Measurements from ENCODE around the gene NUP98.
"Not testable (repeated sequence)": the region's sequence is repeated elsewhere in the genome, so short reads cannot be mapped to it uniquely, and the experiment has no call there.

The NUP98 gene

DNA sequence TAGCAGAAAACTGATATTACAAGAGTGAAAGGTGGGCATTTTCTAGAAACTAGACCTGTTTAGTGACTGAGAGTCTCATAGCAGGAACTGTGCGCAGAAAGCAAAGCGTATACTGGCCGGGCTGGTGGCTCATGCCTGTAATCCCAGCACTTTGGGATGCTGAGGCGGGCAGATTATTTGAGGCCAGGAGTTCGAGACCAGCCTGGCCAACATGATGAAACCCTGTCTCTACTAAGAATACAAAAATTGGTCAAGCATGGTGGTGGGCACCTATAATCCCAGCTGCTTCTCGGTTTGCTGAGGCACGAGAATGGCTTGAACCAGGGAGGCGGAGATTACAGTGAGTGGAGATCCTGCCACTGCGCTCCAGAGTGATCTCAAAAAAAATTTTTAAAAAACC is 1.8 kb upstream of the NUP98 start:
- no peak for DNase-seq (ENCODE audit: low spot score)

DNA sequence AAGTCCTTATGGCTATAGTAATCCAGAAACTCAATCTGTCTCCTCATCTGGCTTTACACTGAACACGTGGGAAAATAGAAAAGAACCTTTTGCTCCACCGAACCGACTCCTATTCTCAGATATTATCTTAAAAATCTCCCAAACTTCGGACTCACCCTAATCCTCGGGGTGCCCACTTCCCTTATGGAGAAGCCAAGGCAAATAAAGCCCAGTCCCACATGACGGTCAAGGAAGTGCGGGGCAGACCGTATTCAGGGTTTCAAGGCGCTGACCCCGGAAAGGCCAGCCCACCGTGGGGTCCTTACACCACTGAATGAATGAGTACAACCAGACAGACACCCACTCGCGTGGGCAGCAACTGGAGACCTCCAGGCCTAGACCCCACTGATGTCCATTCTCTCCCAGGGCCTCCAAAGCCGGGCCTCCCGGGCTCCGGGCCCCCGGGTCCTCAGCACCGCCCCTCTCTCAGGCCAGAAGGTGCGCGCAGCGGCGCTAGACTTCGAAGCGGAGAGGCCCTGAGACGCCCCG is 489 bp downstream of the NUP98 start:
- DNase-seq (ENCODE audit: low spot score): peak; percentile 36

DNA sequence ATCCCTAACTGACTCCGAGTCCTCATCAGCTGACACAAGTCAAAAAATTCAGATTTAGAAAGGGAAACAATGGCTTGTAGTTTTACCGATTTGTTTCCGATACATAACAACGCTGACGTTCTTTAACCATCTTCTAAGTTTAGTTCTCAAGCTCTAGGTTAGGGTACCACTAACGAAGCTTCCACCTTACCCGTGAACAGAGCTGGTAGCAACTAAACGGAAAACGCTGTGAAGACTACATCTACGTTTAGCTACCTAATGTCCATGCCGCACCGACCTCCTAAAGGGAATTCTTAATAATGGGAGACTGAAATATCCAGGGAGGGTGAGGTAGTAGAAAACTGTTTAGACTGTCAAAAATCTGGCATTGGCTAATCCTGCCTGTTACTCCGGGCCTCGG is 1.0 kb downstream of the NUP98 start:
- DNase-seq (ENCODE audit: low spot score): no peak

DNA sequence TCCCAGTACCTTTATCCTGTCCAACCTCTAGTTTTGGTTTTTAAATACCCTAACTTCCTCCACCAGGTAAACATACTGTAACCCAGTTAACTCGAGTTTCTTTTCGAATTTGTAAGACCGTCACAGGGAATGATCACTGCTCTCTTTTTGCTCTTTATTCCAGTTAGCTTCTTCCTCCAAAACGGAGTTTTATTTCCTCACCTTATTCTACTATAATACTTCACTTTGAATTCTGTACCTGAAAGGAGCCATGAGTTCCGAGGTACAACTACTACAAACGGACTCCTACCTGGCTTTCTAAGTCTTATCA is 1.4 kb downstream of the NUP98 start:
- DNase-seq (ENCODE audit: low spot score): no peak

DNA sequence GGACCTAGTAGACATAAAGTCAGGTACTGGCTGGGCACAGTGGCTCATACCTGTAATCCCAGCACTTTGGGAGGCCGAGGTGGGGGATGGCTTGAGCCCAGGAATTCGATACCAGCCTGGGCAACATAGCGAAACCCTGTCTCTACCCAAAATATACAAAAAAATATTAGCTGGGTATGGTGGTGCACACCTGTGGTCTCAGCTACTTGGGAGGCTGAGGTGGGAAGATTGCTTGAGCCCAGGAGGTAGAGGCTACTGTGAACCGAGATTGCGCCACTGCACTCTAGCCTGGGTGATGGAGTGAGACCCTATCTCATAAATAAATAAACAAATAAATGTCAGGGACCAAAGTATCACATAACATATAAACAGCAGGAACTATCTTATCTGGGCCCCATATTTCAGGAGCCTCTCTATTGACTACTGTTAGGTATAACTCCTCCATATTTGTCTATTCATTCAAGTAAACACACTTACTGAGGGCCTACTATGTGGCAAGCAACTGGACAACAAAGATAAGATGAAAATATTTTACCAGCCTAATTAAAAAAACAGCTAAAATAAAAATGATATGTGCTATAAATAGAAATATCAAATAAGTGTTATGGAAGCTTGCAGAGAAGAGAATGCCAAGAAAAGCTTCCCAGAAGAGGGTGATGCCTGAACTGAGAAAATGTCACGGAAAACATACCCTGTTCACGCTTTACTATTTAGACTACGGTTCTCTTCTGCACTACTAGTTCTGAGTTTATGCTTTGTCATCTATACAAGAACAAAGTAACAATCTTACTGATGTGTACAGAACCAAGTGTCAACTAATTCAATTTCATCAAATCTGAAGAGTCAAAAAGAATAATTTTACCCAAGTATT is 2.0 kb downstream of the NUP98 start:
- DNase-seq (ENCODE audit: low spot score): no peak

DNA sequence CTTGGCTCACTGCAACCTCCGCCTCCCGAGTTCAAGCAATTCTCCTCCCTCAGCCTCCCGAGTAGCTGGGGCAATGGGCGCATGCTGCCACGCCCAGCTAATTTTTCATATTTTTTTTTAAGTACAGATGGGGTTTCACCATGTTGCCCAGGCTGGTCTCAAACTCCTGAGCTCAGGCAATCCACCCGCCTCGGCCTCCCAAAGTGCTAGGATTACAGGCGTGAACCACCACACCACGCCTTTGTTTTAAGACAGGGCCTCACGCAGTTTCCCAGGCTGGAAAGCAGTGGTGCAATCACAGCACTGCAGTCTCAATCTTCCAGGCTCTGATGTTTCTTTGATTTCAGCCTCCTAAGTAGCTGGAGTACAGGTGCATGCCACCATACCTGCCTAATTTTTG is 3.0 kb downstream of the NUP98 start:
- not testable (repeated sequence) for DNase-seq (ENCODE audit: low spot score)

DNA sequence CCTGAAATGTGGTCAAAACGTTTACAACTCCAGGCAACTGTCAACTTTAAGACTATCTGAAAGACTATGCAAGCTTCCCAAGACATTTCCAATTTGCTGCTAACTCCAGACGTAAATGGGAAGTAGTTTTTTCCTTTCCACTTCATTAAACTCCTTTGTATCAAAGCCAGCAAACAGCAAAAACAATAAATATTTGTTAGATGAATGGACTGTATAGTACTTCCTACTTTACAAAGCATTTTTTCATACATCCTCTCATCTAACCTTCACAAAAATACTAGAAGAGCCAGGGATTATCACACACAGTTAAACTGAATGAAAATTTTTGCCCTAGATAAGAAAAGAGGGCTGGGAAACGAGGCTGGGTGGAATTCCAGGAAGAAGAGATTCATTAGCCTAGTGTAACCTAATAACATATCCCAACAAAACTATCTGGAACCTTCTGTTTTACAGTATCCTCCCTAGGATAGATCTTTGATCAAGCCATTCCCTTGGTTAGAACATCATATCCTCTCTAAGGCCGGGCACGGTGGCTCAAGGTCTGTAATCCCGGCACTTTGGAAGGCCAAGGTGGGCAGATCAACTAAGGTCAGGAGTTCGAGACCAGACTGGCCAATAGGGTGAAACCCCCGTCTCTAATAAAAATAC is 10.4 kb downstream of the NUP98 start:
- peak; percentile 57 for DNase-seq (ENCODE audit: low spot score)

DNA sequence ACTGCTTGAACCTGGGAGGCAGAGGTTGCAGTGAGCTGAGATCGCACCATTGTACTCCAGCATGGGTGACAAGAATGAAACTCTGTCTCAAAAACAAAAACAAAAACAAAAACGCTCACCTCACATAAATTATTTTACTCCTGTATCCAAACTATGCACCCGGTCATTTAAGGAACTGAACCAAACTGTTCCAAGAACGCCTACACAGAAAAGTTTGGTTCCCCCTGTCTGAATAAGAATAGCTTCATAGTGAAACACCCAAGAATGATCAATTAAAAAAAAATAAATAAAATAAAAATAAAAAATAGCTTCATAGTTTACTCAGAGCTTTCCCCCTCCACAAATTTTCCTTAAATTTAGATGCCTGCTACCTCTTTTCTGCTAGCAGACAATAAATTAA is 13.7 kb downstream of the NUP98 start:
- no peak for DNase-seq (ENCODE audit: low spot score)

DNA sequence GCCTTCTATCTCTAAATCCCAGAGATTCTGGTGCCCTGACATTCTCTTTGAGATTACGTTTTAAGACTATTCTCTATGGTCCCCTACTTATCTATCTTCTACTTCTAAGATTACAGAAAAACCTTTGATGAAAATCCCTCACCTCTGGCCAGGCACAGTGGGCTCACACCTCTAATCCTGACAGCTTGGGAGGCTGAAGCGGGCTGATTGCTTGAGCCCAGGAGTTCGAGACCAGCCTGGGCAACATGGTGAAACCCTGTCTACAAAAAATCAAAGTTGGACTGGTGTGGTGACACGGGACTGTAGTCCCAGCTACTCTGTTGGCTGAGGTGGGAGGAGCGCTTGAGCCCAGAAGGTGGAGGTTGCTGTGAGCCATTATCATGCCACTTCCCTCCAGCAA is 14.4 kb downstream of the NUP98 start:
- DNase-seq (ENCODE audit: low spot score): no peak

DNA sequence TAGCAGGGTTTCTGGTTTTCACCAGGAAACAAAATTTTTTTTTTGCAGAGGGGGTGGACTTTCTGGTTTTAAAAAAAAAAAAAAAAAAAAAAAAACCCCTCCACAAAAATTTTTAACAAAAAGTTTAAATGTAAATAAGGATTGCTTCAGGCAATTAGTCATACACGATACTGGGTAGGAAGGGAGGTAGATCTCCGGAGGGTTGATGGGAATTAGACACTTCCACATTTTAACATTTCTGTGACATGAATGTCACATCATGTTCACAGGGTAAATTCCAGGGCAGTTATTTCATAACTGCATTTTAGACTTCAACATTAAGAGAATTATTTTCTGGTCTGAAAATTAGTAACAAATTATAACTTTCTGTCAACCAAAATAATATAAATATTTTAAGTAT is 15.9 kb downstream of the NUP98 start:
- DNase-seq (ENCODE audit: low spot score): no peak

DNA sequence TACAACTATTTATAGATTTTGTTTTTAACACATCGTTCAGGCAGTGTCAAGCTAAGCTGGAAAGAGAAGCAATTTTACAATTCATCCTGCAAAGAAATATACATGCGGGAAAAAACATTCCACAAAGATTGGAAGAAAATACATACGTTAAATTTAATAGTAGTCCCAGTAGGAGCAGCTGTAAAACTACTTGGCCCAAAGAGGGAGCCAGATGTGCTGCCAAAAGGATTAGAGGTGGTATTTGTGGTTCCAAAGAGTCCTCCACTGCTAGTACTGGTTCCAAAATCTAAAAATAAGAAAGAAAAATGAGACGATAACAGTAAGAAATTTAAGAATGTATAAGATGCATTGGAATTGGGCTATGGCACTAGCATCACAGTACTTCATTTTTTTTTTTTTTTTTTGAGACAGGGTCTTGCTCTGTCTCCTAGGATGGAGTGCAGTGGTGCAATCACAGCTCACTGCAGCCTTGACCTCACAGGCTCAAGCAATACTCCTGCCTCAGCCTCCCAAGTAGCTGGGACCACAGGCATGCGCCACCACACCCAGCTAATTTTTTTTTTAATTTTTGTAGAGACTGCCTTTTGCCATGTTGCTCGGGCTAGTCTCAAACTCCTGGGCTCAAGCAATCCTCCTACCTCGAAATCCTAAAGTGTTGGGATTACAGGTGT is 21.5 kb downstream of the NUP98 start:
- no peak for DNase-seq (ENCODE audit: low spot score)

DNA sequence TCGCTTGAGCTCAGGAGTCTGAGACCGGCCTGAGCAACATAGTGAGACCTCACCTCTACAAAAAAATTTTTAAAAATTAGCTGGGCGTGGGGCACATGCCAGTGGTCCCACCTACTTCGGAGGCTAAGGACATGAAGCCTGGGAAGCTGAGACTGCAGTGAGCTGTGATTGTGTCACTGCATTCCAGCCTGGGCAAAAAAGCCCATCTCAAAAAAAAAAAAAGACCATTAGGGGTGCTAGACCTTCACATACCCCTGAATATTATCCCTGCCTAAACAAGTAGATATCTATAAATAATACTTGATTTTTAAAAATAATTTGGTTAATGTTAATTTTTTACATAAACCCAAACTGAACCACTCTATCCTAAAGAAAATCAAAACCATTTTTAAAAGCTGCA is 24.2 kb downstream of the NUP98 start:
- DNase-seq (ENCODE audit: low spot score): no peak

DNA sequence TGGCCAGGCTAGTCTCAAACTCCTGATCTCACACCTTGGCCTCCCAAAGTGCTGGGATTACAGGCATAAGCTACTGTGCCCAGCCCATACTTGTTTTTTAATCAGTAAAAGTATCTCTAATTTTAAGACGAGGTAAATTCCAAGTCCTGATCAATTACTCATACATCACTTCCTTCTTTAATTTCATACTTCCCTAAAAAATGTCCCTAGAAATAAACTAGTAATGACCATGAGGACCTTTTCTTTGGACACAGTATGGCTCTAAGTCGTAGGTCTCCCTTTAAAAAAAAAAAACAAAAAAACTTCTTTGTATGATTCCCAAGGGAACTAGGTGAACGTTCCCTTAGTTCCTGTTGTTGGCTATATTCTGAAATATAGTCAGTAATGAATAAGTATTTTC is 29.8 kb downstream of the NUP98 start:
- no peak for DNase-seq (ENCODE audit: low spot score)

DNA sequence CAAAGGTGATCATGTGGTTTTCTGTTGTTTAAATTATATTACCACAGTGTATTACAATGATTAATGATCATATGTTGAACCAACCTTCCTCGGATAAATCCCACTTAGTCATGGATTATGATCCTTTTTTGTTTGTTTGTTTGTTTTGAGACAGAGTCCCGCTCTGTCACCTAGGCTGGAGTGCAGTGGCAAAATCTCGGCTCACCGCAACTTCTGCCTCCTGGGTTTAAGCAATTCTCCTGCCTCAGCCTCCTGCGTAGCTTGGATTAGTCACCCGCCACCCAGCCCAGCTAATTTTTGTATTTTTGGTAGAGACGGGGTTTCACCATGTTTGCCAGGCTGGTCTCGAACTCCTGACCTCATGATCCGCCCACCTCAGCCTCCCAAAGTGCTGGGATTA is 30.5 kb downstream of the NUP98 start:
- DNase-seq (ENCODE audit: low spot score): not testable (repeated sequence)

DNA sequence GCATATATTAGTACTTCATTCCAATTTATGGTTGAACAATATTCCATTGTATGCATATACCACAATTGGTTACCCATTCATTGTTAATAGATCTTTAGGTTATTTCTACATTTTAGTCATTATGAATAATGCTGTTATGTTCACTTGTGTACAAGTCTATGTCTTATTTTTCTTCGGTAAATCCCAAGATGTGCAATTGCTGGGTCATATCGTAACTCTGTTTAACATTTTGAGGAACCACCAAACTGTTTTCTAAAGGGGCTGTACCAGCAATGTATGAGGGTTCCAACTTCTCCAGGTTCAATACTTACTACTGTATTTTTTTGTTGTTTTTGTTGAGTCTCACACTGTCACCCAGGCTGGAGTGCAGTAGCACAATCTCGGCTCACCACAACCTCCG is 33.1 kb downstream of the NUP98 start:
- no peak for DNase-seq (ENCODE audit: low spot score)

DNA sequence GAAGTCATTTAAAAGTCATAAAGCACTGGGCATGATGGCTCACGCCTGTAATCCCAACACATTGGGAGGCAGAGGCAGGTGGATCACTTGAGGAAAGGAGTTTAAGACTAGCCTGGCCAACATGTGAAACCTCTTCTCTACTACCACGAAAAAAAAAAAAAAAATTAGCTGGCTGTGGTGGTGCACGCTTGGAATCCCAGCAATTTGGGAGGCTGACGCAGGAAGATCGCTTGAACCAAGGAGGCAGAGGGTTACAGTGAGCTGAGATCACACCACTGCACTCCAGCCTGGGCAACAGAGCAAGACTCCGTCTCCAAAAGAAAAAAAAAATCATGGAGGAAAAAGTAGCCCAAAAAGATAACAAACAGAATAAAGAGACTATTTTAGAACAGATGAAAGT is 42.2 kb downstream of the NUP98 start:
- DNase-seq (ENCODE audit: low spot score): no peak

DNA sequence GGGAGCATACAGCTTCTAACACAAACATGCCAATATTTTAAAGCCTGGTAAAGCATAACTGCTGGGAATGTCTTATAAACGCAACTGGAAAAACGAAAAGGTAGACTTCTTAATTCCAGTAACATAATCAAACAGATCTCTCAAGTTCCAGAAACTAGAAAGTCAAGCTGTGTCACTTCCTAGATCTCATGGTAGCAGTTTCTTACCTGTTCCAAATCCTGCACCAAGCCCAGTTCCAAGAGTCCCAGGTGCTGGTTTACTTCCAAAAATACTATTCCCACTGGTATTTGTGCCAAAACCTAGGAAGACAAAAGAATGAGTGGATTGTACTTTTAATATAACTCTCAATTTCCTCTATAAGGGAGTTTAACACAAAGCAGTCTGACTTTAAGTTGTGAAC is 44.2 kb downstream of the NUP98 start:
- DNase-seq (ENCODE audit: low spot score): no peak

DNA sequence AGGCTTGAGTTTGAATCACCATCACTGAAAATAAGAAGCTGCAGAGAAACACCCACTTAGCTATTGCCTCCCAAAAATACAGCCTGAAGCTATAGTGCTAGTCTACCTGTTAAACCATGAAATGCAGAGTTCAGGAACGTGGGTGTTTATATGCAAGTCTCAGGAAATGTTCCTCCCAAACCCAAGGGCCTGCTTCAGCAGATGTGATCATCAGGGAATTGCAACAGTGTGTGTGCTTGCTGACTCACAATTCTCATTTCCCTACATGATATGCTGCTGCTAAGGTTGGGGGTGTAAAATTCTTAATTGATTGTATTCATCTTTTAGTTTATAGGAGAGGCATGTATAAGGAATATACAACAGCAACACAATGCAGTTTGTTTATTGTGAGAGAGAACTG is 49.6 kb downstream of the NUP98 start:
- DNase-seq (ENCODE audit: low spot score): no peak

DNA sequence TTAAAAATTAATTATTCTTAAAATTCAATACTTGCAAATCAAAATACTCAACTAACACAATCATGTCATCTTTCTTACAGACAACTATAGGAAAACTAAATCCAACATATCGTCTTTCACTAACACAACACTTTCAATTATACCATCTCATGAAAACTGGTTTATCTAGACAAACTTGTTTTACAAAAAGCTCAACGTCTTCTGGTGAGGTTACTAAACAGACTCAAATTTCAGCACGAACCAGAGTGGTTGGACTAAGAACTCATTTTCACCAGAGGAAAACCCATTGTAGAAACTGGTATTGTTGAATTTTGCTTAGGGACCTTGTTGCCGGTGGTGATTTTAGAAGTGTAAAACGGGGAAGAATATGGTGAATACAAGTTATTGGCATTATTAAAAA is 52.2 kb downstream of the NUP98 start:
- DNase-seq (ENCODE audit: low spot score): no peak

DNA sequence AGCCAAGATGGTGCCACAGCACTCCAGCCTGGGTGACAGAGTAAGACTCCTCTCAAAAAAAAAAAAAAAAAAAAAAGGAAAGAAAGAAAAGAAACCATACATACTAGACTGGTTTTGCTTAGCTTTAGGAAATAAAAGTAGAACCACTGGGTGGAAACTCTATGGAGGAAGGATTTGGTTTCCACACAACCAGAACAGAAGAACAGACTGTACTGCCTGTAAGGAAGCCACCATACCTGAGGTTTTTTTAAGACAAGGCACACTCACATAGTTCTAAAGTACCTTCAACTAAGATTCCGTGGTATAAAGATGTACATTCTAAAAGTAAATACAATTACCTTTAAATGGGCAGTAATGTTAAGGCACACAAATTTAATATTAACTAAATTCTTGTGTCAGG is 58.6 kb downstream of the NUP98 start:
- no peak for DNase-seq (ENCODE audit: low spot score)

DNA sequence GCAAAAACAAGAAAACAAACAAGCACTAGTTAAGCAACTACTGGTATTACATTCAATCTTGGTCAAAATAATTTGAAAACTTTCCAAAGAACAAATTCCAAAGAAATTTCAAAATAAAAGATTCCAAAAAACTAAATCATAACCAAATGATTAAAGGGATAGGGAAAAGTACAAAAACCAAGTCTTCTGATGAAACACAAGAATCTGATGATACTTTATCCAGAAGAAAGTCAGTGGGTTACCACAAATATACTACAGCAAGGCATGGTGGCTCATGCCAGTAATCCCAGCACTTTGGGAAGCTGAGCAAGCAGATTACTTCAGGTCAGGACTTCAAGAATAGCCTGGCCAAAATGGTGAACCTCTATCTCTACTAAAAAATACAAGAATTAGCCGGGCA is 59.1 kb downstream of the NUP98 start:
- DNase-seq (ENCODE audit: low spot score): no peak

DNA sequence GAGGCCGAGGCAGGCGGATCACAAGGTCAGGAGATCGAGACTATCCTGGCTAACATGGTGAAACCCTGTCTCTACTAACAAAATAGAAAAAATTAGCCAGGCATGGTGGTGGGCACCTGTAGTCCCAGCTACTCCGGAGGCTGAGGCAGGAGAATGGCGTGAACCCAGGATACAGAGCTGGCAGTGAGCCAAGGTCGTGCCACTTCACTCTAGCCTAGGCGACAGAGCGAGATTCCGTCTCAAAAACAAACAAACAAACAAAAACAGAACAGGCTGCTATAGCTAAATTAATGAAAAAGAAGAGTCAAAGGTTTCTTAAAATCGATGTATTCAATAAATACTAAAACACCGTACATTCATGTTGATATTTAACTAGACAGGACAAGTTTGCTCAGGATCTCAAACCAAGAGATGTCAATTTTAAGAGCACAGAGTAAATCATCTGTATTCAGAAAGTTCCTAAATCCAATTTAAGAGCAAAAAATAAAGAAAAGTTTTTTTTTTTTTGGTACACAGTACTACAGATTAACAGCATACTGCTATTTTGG is 59.9 kb downstream of the NUP98 start:
- DNase-seq (ENCODE audit: low spot score): no peak

DNA sequence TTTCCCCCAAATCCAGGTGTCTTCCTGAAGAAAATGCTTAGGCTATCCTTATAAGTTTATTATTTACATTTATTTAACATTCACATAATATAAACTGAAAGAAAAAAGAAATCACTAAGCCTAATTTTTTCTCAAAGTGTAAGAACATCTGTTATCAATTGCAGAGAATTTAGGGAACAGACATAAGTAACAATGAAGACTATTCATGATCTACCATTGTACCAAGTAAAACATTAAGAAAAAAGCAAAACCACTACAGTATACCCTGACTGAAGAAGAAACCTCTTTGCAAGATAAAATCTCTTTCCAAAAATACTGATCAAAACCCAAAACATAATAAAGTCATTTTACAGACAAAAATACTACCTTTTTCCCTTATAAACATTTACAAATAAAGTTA is 60.5 kb downstream of the NUP98 start:
- no peak for DNase-seq (ENCODE audit: low spot score)

Data from SW480 (cell line).